ENCODE results near the gene SNTG2. TPM values are rescaled to one million over a fixed set of nuclear protein-coding genes. Genes with fewer than 3 reads are reported as not detected.
"Not testable (repeated sequence)": the region's sequence is repeated elsewhere in the genome, so short reads cannot be mapped to it uniquely, and the experiment has no call there.

The SNTG2 gene
- polyA plus RNA-seq, 3 donors, result not detected

DNA sequence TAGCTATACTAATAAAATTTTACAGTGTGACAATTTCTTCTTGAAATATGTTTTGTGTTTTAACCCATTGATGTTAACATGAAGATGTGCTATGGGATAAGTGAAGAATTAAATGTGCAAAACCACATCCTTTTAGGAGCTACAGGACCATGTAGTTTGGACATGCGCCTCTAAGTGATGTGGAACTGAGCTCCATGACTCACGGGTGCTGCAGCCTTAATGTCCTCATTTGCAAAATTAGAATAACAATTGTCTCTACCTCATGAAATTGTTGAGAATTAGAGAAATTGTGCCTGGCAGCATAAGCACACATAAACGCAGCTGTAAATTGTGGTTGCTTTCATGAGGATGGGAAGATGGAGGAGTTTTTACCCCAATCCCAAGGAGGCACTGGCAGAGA, 431.0 kb downstream of the SNTG2 start:
- Histone ChIP-seq H3K4me2 (replicated peaks; ENCODE audit: extremely low read depth, low read length, poor library complexity, severe bottlenecking) (no peak overlapping the region), H3K79me2 (ENCODE audit: insufficient read depth, low read length) (no peaks in the 10 kb centered on the region), H3K4me1 (ENCODE audit: control insufficient read depth in 1 of 2, insufficient read depth in 2 of 2, low read length in 2 of 2) (no peaks in the 10 kb centered on the region), H3K36me3 (replicated peaks in 1 of 2; ENCODE audit: control insufficient read depth in 1 of 2, insufficient read depth in 2 of 2, low read length in 2 of 2) (no peaks in the 10 kb centered on the region), H3K9me3 (replicated peaks in 1 of 2; ENCODE audit: control insufficient read depth in 1 of 2, insufficient read depth in 1 of 2, low read length in 2 of 2) (peaks cover 0 to 4% of the 10 kb centered on the region in 2 donors), H4K20me1 (ENCODE audit: insufficient read depth, low read length) (no peaks in the 10 kb centered on the region), H3K4me3 (replicated peaks in 1 of 3; ENCODE audit: low read depth in 2 of 3, low read length in 3 of 3) (no peak overlapping the region), H3K27ac (ENCODE audit: low read depth in 1 of 2, low read length in 2 of 2) (no peak overlapping the region), H2AFZ (ENCODE audit: insufficient read depth, low read depth, low read length, poor library complexity, severe bottlenecking) (no peak overlapping the region), H3K27me3 (ENCODE audit: control insufficient read depth in 2 of 2, insufficient read depth in 2 of 2, low read length in 2 of 2) (no peaks in the 10 kb centered on the region), H3K9ac (ENCODE audit: insufficient read depth, low read length, poor library complexity, severe bottlenecking) (no peak overlapping the region)
- intact Hi-C loops (cut with micrococcal nuclease), result no loop called here
- Mint-ChIP-seq H3K4me1 (no peaks in the 10 kb centered on the region), H3K9me3 (peaks cover 2 to 9% (median 4%) of the 10 kb centered on the region in 7 donors), H3K27ac (no peak overlapping the region), H3K36me3 (no peaks in the 10 kb centered on the region), H3K27me3 (ENCODE audit: low read depth in 3 of 3) (peaks cover 3 to 5% (median 4%) of the 10 kb centered on the region in 3 donors), H3K4me3 (no peak overlapping the region)
- WGBS (ENCODE audit: insufficient coverage), result 80% methylated on average over 1 of the region's 3 CpGs
- TF ChIP-seq CTCF (IDR thresholded peaks at IDR 0.05), result no peak
- DNase-seq, result no peak

GRCh38 chr2:1387954-1388725, 437.5 kb downstream of the SNTG2 start:
- H3K9me3 ChIP-seq (replicated peaks in 1 of 2; ENCODE audit: control insufficient read depth in 1 of 2, insufficient read depth in 1 of 2, low read length in 2 of 2); H3K36me3 ChIP-seq (replicated peaks in 1 of 2; ENCODE audit: control insufficient read depth in 1 of 2, insufficient read depth in 2 of 2, low read length in 2 of 2); H3K27ac ChIP-seq (ENCODE audit: low read depth in 1 of 2, low read length in 2 of 2); H3K4me1 ChIP-seq (ENCODE audit: control insufficient read depth in 1 of 2, insufficient read depth in 2 of 2, low read length in 2 of 2); H3K4me1 Mint-ChIP-seq; H3K4me3 ChIP-seq (replicated peaks in 1 of 3; ENCODE audit: low read depth in 2 of 3, low read length in 3 of 3); DNase-seq; H3K4me2 ChIP-seq (replicated peaks; ENCODE audit: extremely low read depth, low read length, poor library complexity, severe bottlenecking); H3K79me2 ChIP-seq (ENCODE audit: insufficient read depth, low read length); H3K4me3 Mint-ChIP-seq; H2AFZ ChIP-seq (ENCODE audit: insufficient read depth, low read depth, low read length, poor library complexity, severe bottlenecking); H3K9ac ChIP-seq (ENCODE audit: insufficient read depth, low read length, poor library complexity, severe bottlenecking); H4K20me1 ChIP-seq (ENCODE audit: insufficient read depth, low read length); H3K27ac Mint-ChIP-seq; H3K27me3 Mint-ChIP-seq (ENCODE audit: low read depth in 3 of 3); H3K36me3 Mint-ChIP-seq; H3K27me3 ChIP-seq (ENCODE audit: control insufficient read depth in 2 of 2, insufficient read depth in 2 of 2, low read length in 2 of 2); intact Hi-C loops (cut with micrococcal nuclease): not testable (repeated sequence)
- H3K9me3 Mint-ChIP-seq, result peaks cover 0 to 15% (median 4%) of the 10 kb centered on the region in 7 donors
- 90% methylated on average over 15 of the region's 18 CpGs for WGBS (ENCODE audit: insufficient coverage)

GRCh38 chr2:1390118-1390517, 439.5 kb downstream of the SNTG2 start:
- H3K27ac Mint-ChIP-seq, result not testable (repeated sequence)
- peaks cover 6 to 11% (median 9%) of the 10 kb centered on the region in 3 donors for H3K27me3 Mint-ChIP-seq (ENCODE audit: low read depth in 3 of 3)

More at GRCh38 chr2:1390118-1390517, 439.5 kb downstream of the SNTG2 start:
- H3K9me3 ChIP-seq (replicated peaks in 1 of 2; ENCODE audit: control insufficient read depth in 1 of 2, insufficient read depth in 1 of 2, low read length in 2 of 2); H3K79me2 ChIP-seq (ENCODE audit: insufficient read depth, low read length); H3K9ac ChIP-seq (ENCODE audit: insufficient read depth, low read length, poor library complexity, severe bottlenecking); H3K4me3 Mint-ChIP-seq; H3K27me3 ChIP-seq (ENCODE audit: control insufficient read depth in 2 of 2, insufficient read depth in 2 of 2, low read length in 2 of 2); H3K36me3 Mint-ChIP-seq; H2AFZ ChIP-seq (ENCODE audit: insufficient read depth, low read depth, low read length, poor library complexity, severe bottlenecking); DNase-seq; H3K4me1 Mint-ChIP-seq; H3K27ac ChIP-seq (ENCODE audit: low read depth in 1 of 2, low read length in 2 of 2); H3K4me1 ChIP-seq (ENCODE audit: control insufficient read depth in 1 of 2, insufficient read depth in 2 of 2, low read length in 2 of 2); H4K20me1 ChIP-seq (ENCODE audit: insufficient read depth, low read length); H3K4me2 ChIP-seq (replicated peaks; ENCODE audit: extremely low read depth, low read length, poor library complexity, severe bottlenecking); H3K36me3 ChIP-seq (replicated peaks in 1 of 2; ENCODE audit: control insufficient read depth in 1 of 2, insufficient read depth in 2 of 2, low read length in 2 of 2); H3K4me3 ChIP-seq (replicated peaks in 1 of 3; ENCODE audit: low read depth in 2 of 3, low read length in 3 of 3); intact Hi-C loops (cut with micrococcal nuclease): not testable (repeated sequence)
- WGBS (ENCODE audit: insufficient coverage), result 92% methylated on average over 2 of the region's 6 CpGs
- peaks cover 0 to 20% (median 4%) of the 10 kb centered on the region in 7 donors for H3K9me3 Mint-ChIP-seq

Measured in CD14-positive monocyte (primary cell).